Measurements from ENCODE around the gene MOB3B.

MOB3B gene

GRCh38 chr9:27396495-27396894 lies 133.1 kb downstream of the MOB3B start:
- no peak for DNase-seq (ENCODE audit: low spot score)
- TF ChIP-seq CTCF (IDR thresholded peaks at IDR 0.05; ENCODE audit: extremely low read depth, missing control alignments), result no peak

GRCh38 chr9:27395484-27395921 lies 134.1 kb downstream of the MOB3B start:
- no peak for TF ChIP-seq CTCF (IDR thresholded peaks at IDR 0.05; ENCODE audit: extremely low read depth, missing control alignments)
- DNase-seq (ENCODE audit: low spot score), result no peak

- no peak for TF ChIP-seq CTCF (IDR thresholded peaks at IDR 0.05; ENCODE audit: extremely low read depth, missing control alignments)
- DNase-seq (ENCODE audit: low spot score), result no peak
Observed at GRCh38 chr9:27394826-27395201, 134.8 kb downstream of the MOB3B start.

GRCh38 chr9:27394154-27394825 lies 135.3 kb downstream of the MOB3B start:
- TF ChIP-seq CTCF (IDR thresholded peaks at IDR 0.05; ENCODE audit: extremely low read depth, missing control alignments), result no peak
- DNase-seq (ENCODE audit: low spot score), result no peak

- TF ChIP-seq CTCF (IDR thresholded peaks at IDR 0.05; ENCODE audit: extremely low read depth, missing control alignments), result no peak
Observed at GRCh38 chr9:27393054-27393846, 136.4 kb downstream of the MOB3B start.

GRCh38 chr9:27392451-27392850 lies 137.2 kb downstream of the MOB3B start:
- DNase-seq (ENCODE audit: low spot score), result no peak
- no peak for TF ChIP-seq CTCF (IDR thresholded peaks at IDR 0.05; ENCODE audit: extremely low read depth, missing control alignments)

More at GRCh38 chr9:27393054-27393846, 136.4 kb downstream of the MOB3B start:
- DNase-seq (ENCODE audit: low spot score), result no peak

Data from GM20000 (cell line).